H9 (cell line): ENCODE data around the gene ULK4. TPM values are rescaled to one million over a fixed set of nuclear protein-coding genes. Genes with fewer than 3 reads are reported as not detected.

Experiments used
- DNase-seq: peaks from one replicate; pipeline ENCODE4 v3.0.0-alpha.2; 2017
- H2AFZ ChIP-seq: one replicate; pipeline ENCODE4 v1.6.1; 2013; ENCODE audit warnings: mild to moderate bottlenecking, low read length, control low read depth, moderate library complexity
- H2AK5ac ChIP-seq: 2 replicates; pipeline ENCODE4 v1.6.1; 2013; ENCODE audit warnings: low read length, control low read depth, mixed read lengths; ENCODE audit not compliant: insufficient read length
- H2BK120ac ChIP-seq: one replicate; pipeline ENCODE4 v1.6.1; 2013; ENCODE audit warnings: low read depth, mild to moderate bottlenecking, low read length, control low read depth, inconsistent platforms; ENCODE audit not compliant: poor library complexity, severe bottlenecking
- H2BK12ac ChIP-seq: 2 replicates; pipeline ENCODE4 v1.6.1; 2013; ENCODE audit warnings: low read length, control low read depth, mixed read lengths, low read depth; ENCODE audit not compliant: insufficient read length
- H2BK15ac ChIP-seq: 2 replicates; pipeline ENCODE4 v1.6.1; 2013; ENCODE audit warnings: low read depth, low read length, control low read depth
- H2BK20ac ChIP-seq: one replicate; pipeline ENCODE4 v1.6.1; 2013; ENCODE audit warnings: low read depth, mild to moderate bottlenecking, low read length, control low read depth, inconsistent platforms; ENCODE audit not compliant: poor library complexity, severe bottlenecking
- H2BK5ac ChIP-seq: 2 replicates; pipeline ENCODE4 v1.6.1; 2013; ENCODE audit warnings: low read length, control low read depth, mixed read lengths; ENCODE audit not compliant: insufficient read length
- H3K14ac ChIP-seq: 2 replicates; pipeline ENCODE4 v1.6.1; 2013; ENCODE audit warnings: low read length, control low read depth; ENCODE audit not compliant: insufficient read depth
- H3K18ac ChIP-seq: 2 replicates; pipeline ENCODE4 v1.6.1; 2013; ENCODE audit warnings: low read depth, mild to moderate bottlenecking, mixed read lengths, low read length, control low read depth; ENCODE audit not compliant: insufficient read length
- H3K23ac ChIP-seq: 2 replicates; pipeline ENCODE4 v1.6.1; 2013; ENCODE audit warnings: low read length, control low read depth, mixed read lengths, low read depth; ENCODE audit not compliant: insufficient read length
- H3K23me2 ChIP-seq: 2 replicates; pipeline ENCODE4 v1.6.1; 2013; ENCODE audit warnings: low read depth, mild to moderate bottlenecking, mixed read lengths, low read length, control low read depth; ENCODE audit not compliant: insufficient read length, poor library complexity, severe bottlenecking
- H3K27ac ChIP-seq: 2 replicates; pipeline ENCODE4 v1.5.1; 2013; ENCODE audit warnings: low read length, control low read depth, mixed read lengths, low read depth; ENCODE audit not compliant: insufficient read length
- H3K27me3 ChIP-seq: 2 replicates; pipeline ENCODE4 v1.6.1; 2013; ENCODE audit warnings: low read length, control low read depth, inconsistent platforms; ENCODE audit not compliant: insufficient read depth
- H3K4ac ChIP-seq: 2 replicates; pipeline ENCODE4 v1.6.1; 2013; ENCODE audit warnings: low read depth, mild to moderate bottlenecking, control low read depth, inconsistent platforms, low read length, moderate library complexity
- H3K4me1 ChIP-seq: 2 replicates; pipeline ENCODE4 v1.6.1; 2013; ENCODE audit warnings: low read length, control low read depth, inconsistent platforms; ENCODE audit not compliant: insufficient read depth
- H3K4me2 ChIP-seq: 2 replicates; pipeline ENCODE4 v1.6.1; 2013; ENCODE audit warnings: low read length, control low read depth, mixed read lengths; ENCODE audit not compliant: insufficient read length, insufficient read depth
- H3K56ac ChIP-seq: 2 replicates; pipeline ENCODE4 v1.6.1; 2013; ENCODE audit warnings: low read depth, mild to moderate bottlenecking, mixed read lengths, low read length, control low read depth; ENCODE audit not compliant: insufficient read length
- H3K79me1 ChIP-seq: 2 replicates; pipeline ENCODE4 v1.6.1; 2013; ENCODE audit warnings: low read depth, mild to moderate bottlenecking, moderate library complexity, low read length, control low read depth, inconsistent platforms; ENCODE audit not compliant: insufficient read depth, poor library complexity, severe bottlenecking
- H3K79me2 ChIP-seq: 2 replicates; pipeline ENCODE4 v1.6.1; 2013; ENCODE audit warnings: low read length, control low read depth, inconsistent platforms; ENCODE audit not compliant: insufficient read depth
- H3K9ac ChIP-seq: 2 replicates; pipeline ENCODE4 v1.6.1; 2013; ENCODE audit warnings: low read length, control low read depth, mixed read lengths; ENCODE audit not compliant: insufficient read length; ENCODE audit errors: extremely low read depth
- H3K9me3 ChIP-seq: one replicate; pipeline ENCODE4 v1.6.1; 2013; ENCODE audit warnings: low read depth, low read length, inconsistent platforms; ENCODE audit not compliant: control insufficient read depth
- H3T11ph ChIP-seq: one replicate; pipeline ENCODE4 v1.6.1; 2013; ENCODE audit warnings: mild to moderate bottlenecking, low read length, control low read depth, inconsistent platforms
- H4K20me1 ChIP-seq: one replicate; pipeline ENCODE4 v1.6.1; 2013; ENCODE audit not compliant: control insufficient read depth, insufficient read length, insufficient read depth
- H4K5ac ChIP-seq: 2 replicates; pipeline ENCODE4 v1.6.1; 2013; ENCODE audit warnings: low read depth, mild to moderate bottlenecking, mixed read lengths, low read length, control low read depth; ENCODE audit not compliant: insufficient read length
- H4K8ac ChIP-seq: replicated peaks from 2 replicates; pipeline ENCODE4 v1.6.1; 2013; ENCODE audit warnings: low read length, control low read depth, mixed read lengths, low read depth; ENCODE audit not compliant: insufficient read length
- H4K91ac ChIP-seq: 2 replicates; pipeline ENCODE4 v1.6.1; 2013; ENCODE audit warnings: low read depth, mild to moderate bottlenecking, moderate library complexity, mixed read lengths, low read length, control low read depth; ENCODE audit not compliant: insufficient read length
- H3K27ac Mint-ChIP-seq, 3 experiments: 2 replicates in 2 of 3; 3 replicates in 1 of 3; pipeline ENCODE4 v1.8.0; 2020 to 2021; ENCODE audit warnings: mixed read lengths in 3 of 3, mild to moderate bottlenecking in 1 of 3, moderate library complexity in 1 of 3
- H3K27me3 Mint-ChIP-seq: 2 replicates; pipeline ENCODE4 v1.8.0; 2021; ENCODE audit warnings: low read depth, mild to moderate bottlenecking, moderate library complexity, mixed read lengths
- H3K36me3 Mint-ChIP-seq, 3 experiments: 2 replicates in 2 of 3; 3 replicates in 1 of 3; pipeline ENCODE4 v1.8.0; 2020 to 2021; ENCODE audit warnings: low read depth in 3 of 3, mixed read lengths in 3 of 3; ENCODE audit not compliant: insufficient read depth in 1 of 3
- H3K4me1 Mint-ChIP-seq, 2 experiments: 2 replicates each; pipeline ENCODE4 v1.8.0; 2020; ENCODE audit warnings: mixed read lengths in 2 of 2
- H3K4me3 Mint-ChIP-seq, 2 experiments: 2 replicates in 1 of 2; 3 replicates in 1 of 2; pipeline ENCODE4 v1.8.0; 2020 to 2021; ENCODE audit warnings: mild to moderate bottlenecking in 2 of 2, mixed read lengths in 2 of 2, moderate library complexity in 1 of 2
- H3K9me3 Mint-ChIP-seq, 2 experiments: 2 replicates in 1 of 2; 3 replicates in 1 of 2; pipeline ENCODE4 v1.8.0; 2020; ENCODE audit warnings: mild to moderate bottlenecking in 2 of 2, mixed read lengths in 2 of 2, moderate library complexity in 1 of 2
- CTCF ChIP-seq: fragments of 200-600 bp; sonication (generic); conservative IDR thresholded peaks from 3 replicates; pipeline ENCODE4 v1.8.0; 2021; ENCODE audit warnings: antibody characterized with exemption, mild to moderate bottlenecking
- WGBS: extraction: QIAGEN DNeasy Blood & Tissue Kit; methylation state at CpG from one replicate; pipeline ENCODE4 v1.1.7; 2013; ENCODE audit warnings: missing lambda C conversion rate, low lambda C conversion rate, mixed read lengths; ENCODE audit not compliant: insufficient read length; ENCODE audit errors: extremely low coverage; 5-methylcytosine and 5-hydroxymethylcytosine counted together
- total RNA-seq: library from RNA; stranded (reverse); gene quantifications from 2 replicates; pipeline ENCODE4 v1.2.1, GENCODE V29; 2021

Gene ULK4
- total RNA-seq, 1 experiment from 2014 or later = 12.9 TPM

DNA sequence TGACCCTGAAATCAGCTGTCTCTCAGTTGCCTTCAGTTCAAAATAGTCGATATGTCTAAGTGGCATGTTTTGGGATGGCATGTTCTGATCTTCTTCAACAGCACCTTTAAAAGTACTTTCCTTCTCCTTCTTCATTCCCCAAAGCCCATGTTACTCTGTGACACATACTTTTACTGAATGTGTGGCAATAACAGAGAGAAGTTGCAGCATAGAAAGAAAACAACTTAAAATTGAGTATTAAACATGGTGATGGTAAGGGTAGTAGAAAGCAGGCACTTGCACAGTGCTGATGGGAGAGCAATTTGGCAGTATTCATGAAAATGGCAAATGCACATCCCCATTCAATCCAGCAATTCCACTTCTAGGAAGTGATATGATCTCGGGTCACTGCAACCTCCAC, 12.3 kb upstream of the ULK4 start:
- Histone ChIP-seq H3K27ac (no peak overlapping the region), H2BK12ac (no peak overlapping the region), H4K91ac (no peak overlapping the region), H3K14ac (no peak overlapping the region), H3T11ph (no peak overlapping the region), H3K79me1 (no peaks in the 10 kb centered on the region), H3K9ac (no peak overlapping the region), H3K56ac (no peak overlapping the region), H3K18ac (no peak overlapping the region), H2BK20ac (no peak overlapping the region), H2BK15ac (no peak overlapping the region), H2AFZ (no peak overlapping the region), H3K23me2 (no peaks in the 10 kb centered on the region), H3K4me2 (no peak overlapping the region), H3K4me1 (no peaks in the 10 kb centered on the region), H3K9me3 (no peaks in the 10 kb centered on the region), H4K5ac (no peak overlapping the region), H3K4ac (no peak overlapping the region), H3K79me2 (no peaks in the 10 kb centered on the region), H2BK5ac (no peak overlapping the region), H4K8ac (no peak overlapping the region), H2BK120ac (no peak overlapping the region), H2AK5ac (no peak overlapping the region), H4K20me1 (no peaks in the 10 kb centered on the region), H3K23ac (no peak overlapping the region), H3K27me3 (no peaks in the 10 kb centered on the region)
- Mint-ChIP-seq H3K4me1 (no peaks in the 10 kb centered on the region), H3K9me3 (no peaks in the 10 kb centered on the region), H3K27ac (no peak overlapping the region), H3K27me3 (no peaks in the 10 kb centered on the region), H3K4me3 (no peak overlapping the region), H3K36me3 (no peaks in the 10 kb centered on the region)
- DNase-seq = no peak
- TF ChIP-seq CTCF = no peak
- no CpG with 5 or more reads among the region's 2 CpGs for WGBS
